HepG2 (cell line): Measurements from ENCODE around the gene SMURF2.

Experiments used
- ADNP ChIP-seq: sonication (generic); formaldehyde crosslinking; IDR thresholded peaks from 2 replicates; pipeline ENCODE4 v1.4.0; 2020; ENCODE audit warnings: missing genetic modification reagents
- CTCF ChIP-seq: sonication (generic); formaldehyde crosslinking; IDR thresholded peaks from 2 replicates; pipeline ENCODE4 v1.5.0; 2020; ENCODE audit warnings: mild to moderate bottlenecking, missing genetic modification reagents, moderate library complexity
- POLR2A ChIP-seq, 2 experiments: IDR thresholded peaks; 2 replicates each; pipeline ENCODE4 v1.6.1; 2011; ENCODE audit warnings: low read depth in 2 of 2, low read length in 2 of 2, mild to moderate bottlenecking in 1 of 2, moderate library complexity in 1 of 2; ENCODE audit not compliant: insufficient read depth in 1 of 2
- TAF1 ChIP-seq: sonication (generic); formaldehyde crosslinking; IDR thresholded peaks from 2 replicates; pipeline ENCODE4 v1.4.0; 2020; ENCODE audit warnings: missing genetic modification reagents
- TFDP2 ChIP-seq: sonication (generic); formaldehyde crosslinking; IDR thresholded peaks from 2 replicates; pipeline ENCODE4 v1.4.0; 2020; ENCODE audit warnings: missing genetic modification reagents
- TGIF2 ChIP-seq: IDR thresholded peaks from 2 replicates; pipeline ENCODE4 v1.6.1; 2016; ENCODE audit warnings: control low read depth, missing compliant biosample characterization

DNA sequence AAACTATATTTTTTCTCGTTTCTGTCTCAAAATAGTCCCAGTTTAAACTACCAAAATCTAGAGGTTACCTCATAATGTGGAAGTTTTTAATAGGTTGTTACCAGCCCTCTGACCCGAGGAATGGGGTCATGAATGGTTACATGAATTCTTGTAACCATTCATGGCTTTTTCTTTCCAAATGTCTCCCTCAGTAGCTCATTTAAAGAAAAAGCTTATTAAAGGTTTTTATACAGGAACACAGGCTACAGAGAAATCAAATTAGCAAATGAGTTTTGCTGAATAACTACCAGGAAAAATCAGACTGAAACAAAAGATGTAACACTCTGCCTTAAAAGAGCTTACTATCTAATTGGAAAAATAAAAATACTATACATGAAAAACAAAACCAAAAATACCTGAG lies 63.4 kb downstream of the SMURF2 start:
- TF ChIP-seq ADNP (CRISPR knock-in tag) (no peak), CTCF (no peak), POLR2A (IDR thresholded peaks at IDR 0.05; ENCODE audit: insufficient read depth in 1 of 2, low read depth in 2 of 2, low read length in 2 of 2) (no peak), TAF1 (CRISPR knock-in tag) (no peak), TFDP2 (CRISPR knock-in tag) (no peak), TGIF2 (CRISPR knock-in tag) (no peak)
